Neural cell (in vitro differentiated cells): Measurements from ENCODE around the gene JMJD8.

Experiments
- CTCF ChIP-seq: fragments of 450-650 bp; IDR thresholded peaks from 2 replicates; pipeline ENCODE4 v1.5.1; 2014; ENCODE audit warnings: antibody characterized with exemption, mild to moderate bottlenecking, moderate library complexity; ENCODE audit not compliant: poor library complexity, severe bottlenecking
- EP300 ChIP-seq: fragments of 450-650 bp; conservative IDR thresholded peaks from 2 replicates; pipeline ENCODE4 v1.6.1; 2014; ENCODE audit warnings: antibody characterized with exemption, mild to moderate bottlenecking, moderate library complexity; ENCODE audit not compliant: poor library complexity, severe bottlenecking
- EZH2 ChIP-seq: fragments of 200-600, 300-800 bp; shearing (Covaris generic), sonication (generic); IDR thresholded peaks from 2 replicates; pipeline ENCODE4 v1.6.1; 2014; ENCODE audit warnings: antibody characterized with exemption, low read length, borderline replicate concordance, mild to moderate bottlenecking; ENCODE audit not compliant: insufficient read depth, poor library complexity, severe bottlenecking
- MXI1 ChIP-seq: fragments of 450-650 bp; conservative IDR thresholded peaks from 2 replicates; pipeline ENCODE4 v1.6.1; 2014; ENCODE audit warnings: antibody characterized with exemption, mild to moderate bottlenecking; ENCODE audit not compliant: poor library complexity, severe bottlenecking
- POLR2AphosphoS5 ChIP-seq: IDR thresholded peaks from 2 replicates; pipeline ENCODE4 v1.6.1; 2012
- RAD21 ChIP-seq: fragments of 450-650 bp; conservative IDR thresholded peaks from 2 replicates; pipeline ENCODE4 v1.6.1; 2014; ENCODE audit warnings: antibody characterized with exemption, mild to moderate bottlenecking, moderate library complexity
- SMC3 ChIP-seq: fragments of 450-650 bp; conservative IDR thresholded peaks from 2 replicates; pipeline ENCODE4 v1.6.1; 2014; ENCODE audit warnings: antibody characterized with exemption, mild to moderate bottlenecking, moderate library complexity; ENCODE audit not compliant: poor library complexity
- TAF1 ChIP-seq: IDR thresholded peaks from 2 replicates; pipeline ENCODE4 v1.6.1; 2012; ENCODE audit warnings: low read depth

- no peak for TF ChIP-seq POLR2AphosphoS5
- no peak for TF ChIP-seq CTCF
- TF ChIP-seq SMC3, result no peak
- no peak for TF ChIP-seq TAF1
- no peak for TF ChIP-seq RAD21
- no peak for TF ChIP-seq EP300
- TF ChIP-seq MXI1, result no peak
- TF ChIP-seq EZH2, result no peak
Measured at GRCh38 chr16:631808-632358, 52.3 kb downstream of the JMJD8 start.
